ENCODE data around the gene CABLES1. TPM values are rescaled to one million over a fixed set of nuclear protein-coding genes. Genes with fewer than 3 reads are reported as not detected.

The CABLES1 gene
- total and polyA plus RNA-seq, 2 of the 8 experiments (the other 6 are each of a cell fraction or from before 2014, with no cell fraction given): 9.2 to 26.4 TPM

GRCh38 chr18:23263551-23264235 is 128.4 kb downstream of the CABLES1 start:
- Histone ChIP-seq H4K8ac (ENCODE audit: extremely low read depth, insufficient read depth, low read length) (no peak overlapping the region), H3K9ac (replicated peaks in 1 of 4; ENCODE audit: extremely low read depth in 1 of 4, low read depth in 3 of 4, low read length in 3 of 4) (no peak overlapping the region; a peak in 1 of 7 replicates), H2BK20ac (ENCODE audit: low read length) (peak overlapping the region; percentile 96), H3K14ac (ENCODE audit: insufficient read length) (no peak overlapping the region), H3K36me3 (ENCODE audit: control insufficient read depth in 2 of 4, insufficient read depth in 4 of 4, low read length in 3 of 4) (no peaks in the 10 kb centered on the region; a peak in 1 of 8 replicates), H3K23me2 (ENCODE audit: low read depth, low read length) (no peaks in the 10 kb centered on the region; the same call in 1 of the 2 replicates), H2BK12ac (ENCODE audit: low read depth, low read length) (peak overlapping the region; percentile 86; the same call in 1 of the 2 replicates), H2AFZ (ENCODE audit: low read length) (no peak overlapping the region), H3K27me3 (replicated peaks in 1 of 4; ENCODE audit: control insufficient read depth in 3 of 4, extremely low read depth in 1 of 4, insufficient read depth in 3 of 4, low read length in 3 of 4) (no peaks in the 10 kb centered on the region), H3K23ac (ENCODE audit: insufficient read length) (no peak overlapping the region), H3K56ac (replicated peaks; ENCODE audit: insufficient read length, low read depth, low read length) (no peak overlapping the region), H3K4me2 (ENCODE audit: insufficient read depth in 1 of 2, low read depth in 2 of 2, low read length in 2 of 2) (no peak overlapping the region), H2BK5ac (ENCODE audit: low read depth, low read length) (peak overlapping the region; percentile 3; the same call in 1 of the 2 replicates), H3K4me1 (replicated peaks in 1 of 4; ENCODE audit: control insufficient read depth in 3 of 4, insufficient read depth in 4 of 4, low read length in 3 of 4) (peaks cover 15 to 27% (median 22%) of the 10 kb centered on the region in 4 experiments), H3K79me1 (ENCODE audit: low read depth, low read length) (no peaks in the 10 kb centered on the region), H3K4me3 (ENCODE audit: extremely low read depth in 1 of 4, insufficient read depth in 2 of 4, low read depth in 3 of 4, low read length in 4 of 4) (no peak overlapping the region), H3K4ac (replicated peaks; ENCODE audit: insufficient read length, low read depth, low read length) (peak overlapping the region; percentile 73), H3K18ac (ENCODE audit: extremely low read depth, low read length) (no peak overlapping the region), H3K79me2 (ENCODE audit: control insufficient read depth in 1 of 2, insufficient read depth in 2 of 2, low read length in 2 of 2) (no peaks in the 10 kb centered on the region), H3K27ac (ENCODE audit: low read depth, low read length) (no peak overlapping the region), H2AK5ac (ENCODE audit: low read depth, low read length) (peak overlapping the region; percentile 25; the same call in 1 of the 2 replicates), H2BK120ac (replicated peaks; ENCODE audit: low read depth, low read length) (no peak overlapping the region), H4K91ac (replicated peaks; ENCODE audit: insufficient read length, low read length) (no peak overlapping the region), H3K9me3 (ENCODE audit: insufficient read depth in 2 of 2, low read depth in 1 of 2, low read length in 1 of 2) (peaks cover 1 to 3% of the 10 kb centered on the region in 2 experiments; a peak in 2 of 4 replicates), H4K20me1 (replicated peaks in 1 of 2; ENCODE audit: control insufficient read depth in 1 of 2, insufficient read depth in 2 of 2, low read length in 2 of 2) (no peaks in the 10 kb centered on the region), H2BK15ac (ENCODE audit: low read length) (0 out of 2 replicates have a peak overlapping the region, but pooled peaks have one; percentile 96), H4K5ac (ENCODE audit: insufficient read length, low read depth, low read length) (no peak overlapping the region)
- ChIA-PET CTCF (ENCODE audit: partially characterized antibody) (interaction anchor here (0.9 to 2.0 kb wide), 2 partner anchors 56 to 322 kb away, joined by 3 to 4 read pairs; no protein-coding TSS in a partner anchor), POLR2A (ENCODE audit: partially characterized antibody) (interaction anchor here (1.3 to 1.6 kb wide), 2 partner anchors 18 to 21 kb away, joined by 3 to 4 read pairs; no protein-coding TSS in a partner anchor)
- DNase-seq (ENCODE audit: low read depth in 1 of 2, low spot score in 2 of 2) (no peak), FAIRE-seq (no peak)
- 93% methylated on average over 9 of the region's 9 CpGs; no CpG with 5 or more reads in 1 of the 2 experiments for WGBS, 2 experiments (ENCODE audit: extremely low coverage in 1 of 2, insufficient coverage in 1 of 2, insufficient read length in 1 of 2, insufficient replicate concordance in 2 of 2, low coverage in 1 of 2, low lambda C conversion rate in 2 of 2, missing lambda C conversion rate in 1 of 2)
